Muscle of back (tissue), 13 donors: ENCODE data around the gene GOLGA6L4. TPM values are rescaled to one million over a fixed set of nuclear protein-coding genes. Genes with fewer than 3 reads are reported as not detected.
"Not testable (repeated sequence)": the region's sequence is repeated elsewhere in the genome, so short reads cannot be mapped to it uniquely, and the experiment has no call there.

ENCODE experiments used
- DNase-seq, 3 donors: peaks; one replicate each; pipeline versions ENCODE4 v3.0.0 to v3.0.0-alpha.2; 2013
- long read RNA-seq, 9 donors: transcript quantifications; one replicate each; lab custom pipeline, GENCODE V29; 2026
- polyA plus RNA-seq, 10 donors: library from polyadenylated mRNA; unstranded; fragments of 120-200 nt; gene quantifications; one replicate each; pipeline ENCODE4 v1.2.1, GENCODE V29; 2013; ENCODE audit not compliant: insufficient read length in 10 of 10

The GOLGA6L4 gene
- 10 to 100 TPM in 1 of 10 donors, 1 to 10 TPM in 9; 3.3 to 12.9 (median 6.0) TPM for polyA plus RNA-seq
- long read RNA-seq, donor 1, result 0 reads
- long read RNA-seq, donor 2, result 0 reads
- long read RNA-seq, donor 3, result 0 reads
- long read RNA-seq, donor 4, result 0 reads
- long read RNA-seq, donor 5, partial matches to known transcripts, result 5 of 5 reads
- long read RNA-seq, donor 5, other reads (novel, unspliced or antisense), result 0 of 5 reads
- long read RNA-seq, donor 6, result 0 reads
- long read RNA-seq, donor 7, result 0 reads
- long read RNA-seq, donor 8, result 0 reads
- long read RNA-seq, donor 9, result 0 reads

DNA sequence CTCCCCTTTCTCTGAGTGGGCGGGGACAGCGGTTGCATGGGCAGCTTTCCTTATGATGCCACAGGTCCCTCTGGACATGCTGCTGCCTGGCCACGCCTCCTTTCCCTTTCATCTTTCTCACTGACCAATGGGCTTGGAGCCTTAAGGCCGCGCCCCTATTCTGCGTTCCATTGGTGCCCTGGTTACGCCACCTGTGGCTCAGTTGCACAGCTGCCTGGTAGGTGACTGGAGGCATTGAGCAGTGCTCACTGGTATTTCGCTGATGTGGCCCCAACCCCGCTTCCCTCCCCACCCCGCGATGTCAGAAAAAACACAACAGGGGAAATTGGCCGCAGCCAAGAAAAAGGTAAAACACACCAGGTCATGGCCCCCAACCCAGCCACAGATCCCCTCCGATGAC, at the start of gene GOLGA6L4:
Gene GOLGA6L4, plus strand, starts transcription at position 201 of the 400 bp plus-strand sequence. Its CDS starts 62 bp downstream, at position 263.
- not testable (repeated sequence) for DNase-seq

GRCh38 chr15:84192982-84193381, 42.6 kb upstream of the GOLGA6L4 start:
- DNase-seq, result not testable (repeated sequence)

- not testable (repeated sequence) for DNase-seq
These were observed 40.0 kb upstream of the GOLGA6L4 start for GRCh38 chr15:84195603-84196002.

DNA sequence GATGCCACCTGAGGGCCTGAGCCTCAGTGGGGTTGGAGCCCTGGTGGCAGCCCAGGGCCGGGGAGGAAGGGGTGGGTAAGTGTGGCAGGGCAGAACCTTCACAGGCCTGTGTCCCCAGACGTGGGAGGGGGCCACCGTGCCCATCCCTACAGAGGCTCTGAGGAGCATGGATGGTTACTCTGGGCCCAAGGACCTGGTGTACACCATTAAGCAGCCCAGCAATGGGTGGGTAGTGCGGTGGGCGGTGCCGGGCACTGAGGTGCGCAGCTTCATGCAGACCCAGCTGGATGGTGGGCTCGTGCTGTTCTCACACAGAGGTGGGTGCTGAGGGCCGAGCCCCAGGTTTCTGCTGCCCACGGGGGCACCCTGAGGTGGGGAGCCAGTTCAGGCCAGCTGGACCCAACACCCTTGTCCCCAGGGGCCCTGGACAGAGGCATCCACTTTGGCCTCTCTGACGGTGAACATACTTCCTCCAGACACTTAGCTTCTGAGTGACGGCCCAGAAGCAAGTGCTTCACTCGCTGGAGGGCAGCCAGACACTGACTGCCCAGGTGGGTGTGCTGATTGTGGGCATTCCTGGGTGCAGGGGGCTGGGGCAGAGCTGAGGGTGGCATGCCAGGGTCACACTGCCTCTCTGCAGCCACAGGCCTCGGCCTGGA, 38.9 kb upstream of the GOLGA6L4 start:
- DNase-seq, result not testable (repeated sequence)

GRCh38 chr15:84199865-84200264, 35.7 kb upstream of the GOLGA6L4 start:
- DNase-seq, result not testable (repeated sequence)

GRCh38 chr15:84246441-84246840, 10.9 kb downstream of the GOLGA6L4 start:
- DNase-seq, result not testable (repeated sequence)
